ENCODE measurements around the gene COA6.

GRCh38 chr1:234412830-234413229 is 39.6 kb downstream of the COA6 start:
- no peak for TF ChIP-seq CTCF (IDR thresholded peaks at IDR 0.05)
- TF ChIP-seq POLR2A (IDR thresholded peaks at IDR 0.05) = no peak

Measured in thyroid gland (tissue), 4 donors.